Measurements from ENCODE around the gene GTPBP6.
"Not testable (repeated sequence)": the region's sequence is repeated elsewhere in the genome, so short reads cannot be mapped to it uniquely, and the experiment has no call there.

GTPBP6 gene

DNA sequence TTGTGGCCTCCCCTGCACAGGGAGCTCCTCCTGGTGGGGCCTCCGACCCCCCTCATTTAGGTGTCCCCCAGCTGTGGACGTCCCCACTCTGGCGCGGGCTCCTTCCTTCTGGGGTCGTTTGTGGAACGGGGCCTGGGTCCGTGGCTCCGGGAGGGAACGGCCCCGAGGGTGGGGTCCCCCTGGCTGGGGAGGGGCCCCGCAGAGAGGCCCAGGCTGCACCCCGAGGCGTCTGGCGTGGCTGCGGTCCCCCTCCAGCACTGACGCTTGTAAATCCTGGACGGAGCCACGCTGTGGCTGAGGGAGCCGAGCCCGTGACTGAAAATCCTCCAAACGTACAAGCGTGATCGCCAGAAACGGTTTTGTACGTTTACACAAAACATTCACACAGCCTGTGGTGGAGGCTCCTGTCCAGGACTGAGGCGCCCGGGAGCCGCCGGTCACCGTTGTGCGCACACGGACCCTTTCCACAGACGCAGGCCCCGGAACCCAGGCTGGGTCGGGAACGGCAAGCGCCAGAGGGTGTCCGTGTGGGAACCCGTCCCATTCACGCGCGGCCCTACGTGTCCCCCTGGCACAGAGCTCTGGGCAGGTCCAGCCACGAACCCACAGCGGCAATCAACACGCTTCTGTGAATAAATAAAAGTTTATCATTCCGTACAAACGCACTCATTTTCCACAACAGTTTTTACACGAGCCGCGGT is 15.2 kb upstream of the GTPBP6 start:
- no peak overlapping the region for H3K4me3 ChIP-seq (ENCODE audit: low read depth, low read length)
- TF ChIP-seq, protein P1, sequence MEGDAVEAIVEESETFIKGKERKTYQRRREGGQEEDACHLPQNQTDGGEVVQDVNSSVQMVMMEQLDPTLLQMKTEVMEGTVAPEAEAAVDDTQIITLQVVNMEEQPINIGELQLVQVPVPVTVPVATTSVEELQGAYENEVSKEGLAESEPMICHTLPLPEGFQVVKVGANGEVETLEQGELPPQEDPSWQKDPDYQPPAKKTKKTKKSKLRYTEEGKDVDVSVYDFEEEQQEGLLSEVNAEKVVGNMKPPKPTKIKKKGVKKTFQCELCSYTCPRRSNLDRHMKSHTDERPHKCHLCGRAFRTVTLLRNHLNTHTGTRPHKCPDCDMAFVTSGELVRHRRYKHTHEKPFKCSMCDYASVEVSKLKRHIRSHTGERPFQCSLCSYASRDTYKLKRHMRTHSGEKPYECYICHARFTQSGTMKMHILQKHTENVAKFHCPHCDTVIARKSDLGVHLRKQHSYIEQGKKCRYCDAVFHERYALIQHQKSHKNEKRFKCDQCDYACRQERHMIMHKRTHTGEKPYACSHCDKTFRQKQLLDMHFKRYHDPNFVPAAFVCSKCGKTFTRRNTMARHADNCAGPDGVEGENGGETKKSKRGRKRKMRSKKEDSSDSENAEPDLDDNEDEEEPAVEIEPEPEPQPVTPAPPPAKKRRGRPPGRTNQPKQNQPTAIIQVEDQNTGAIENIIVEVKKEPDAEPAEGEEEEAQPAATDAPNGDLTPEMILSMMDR (IDR thresholded peaks at IDR 0.05; ENCODE audit: low read depth, low read length) = no peak

DNA sequence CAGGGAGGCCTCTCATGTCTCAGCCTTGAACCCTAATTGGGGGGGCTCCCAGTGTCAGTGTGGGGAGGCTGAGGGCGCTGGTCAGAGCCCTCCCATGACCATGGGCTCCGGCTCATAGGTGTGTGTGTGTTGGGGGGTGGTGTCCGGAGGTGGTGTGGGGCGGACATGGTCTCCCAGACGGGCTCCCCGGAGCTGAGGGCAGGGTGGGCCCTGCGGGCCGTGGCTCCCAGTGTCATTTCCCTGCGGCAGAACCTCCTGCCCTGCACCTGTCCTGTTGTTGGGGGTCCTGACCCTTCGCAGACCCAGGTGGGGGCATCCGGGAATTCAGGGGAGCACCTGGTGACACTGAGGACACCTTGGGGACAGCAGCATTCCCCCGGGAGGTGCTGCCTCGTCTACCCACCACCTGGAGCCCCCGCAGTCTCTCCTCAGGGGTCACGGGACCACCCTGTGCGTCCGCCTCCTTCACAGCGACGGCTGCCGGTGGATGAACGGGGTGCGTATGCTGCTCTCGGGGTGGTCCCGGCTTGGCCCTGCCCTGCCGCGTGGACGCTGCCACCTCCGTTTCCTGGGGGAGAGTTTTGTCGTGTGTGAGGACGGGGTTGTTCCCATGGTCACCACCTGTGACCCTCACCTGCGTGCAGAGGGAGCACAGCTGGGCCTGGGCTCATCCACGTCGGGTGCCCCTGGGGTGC is 14.5 kb upstream of the GTPBP6 start:
- no peak overlapping the region for H3K4me3 ChIP-seq (ENCODE audit: low read depth, low read length)
- TF ChIP-seq, protein P1 (IDR thresholded peaks at IDR 0.05; ENCODE audit: low read depth, low read length) = no peak

DNA sequence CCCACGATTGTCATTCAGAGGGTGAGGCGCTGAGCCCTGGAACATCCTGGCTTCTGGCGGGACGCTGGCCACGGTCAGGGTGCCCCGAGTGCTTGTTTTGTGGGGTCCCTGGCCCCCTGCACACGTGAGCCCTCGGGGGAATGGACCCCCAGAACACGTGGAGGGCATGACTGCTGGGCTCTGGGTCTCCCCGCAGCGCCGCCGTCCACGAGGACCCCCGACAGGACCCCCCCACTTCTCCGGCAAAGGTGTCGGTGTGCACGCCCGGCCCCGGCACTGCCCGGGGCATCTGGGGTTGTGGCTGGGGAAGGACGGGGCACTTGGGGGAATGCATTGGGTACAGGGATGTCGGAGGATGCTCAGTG is 13.9 kb upstream of the GTPBP6 start:
- H3K4me3 ChIP-seq (ENCODE audit: low read depth, low read length) = no peak overlapping the region
- TF ChIP-seq, protein P1 (IDR thresholded peaks at IDR 0.05; ENCODE audit: low read depth, low read length) = no peak

DNA sequence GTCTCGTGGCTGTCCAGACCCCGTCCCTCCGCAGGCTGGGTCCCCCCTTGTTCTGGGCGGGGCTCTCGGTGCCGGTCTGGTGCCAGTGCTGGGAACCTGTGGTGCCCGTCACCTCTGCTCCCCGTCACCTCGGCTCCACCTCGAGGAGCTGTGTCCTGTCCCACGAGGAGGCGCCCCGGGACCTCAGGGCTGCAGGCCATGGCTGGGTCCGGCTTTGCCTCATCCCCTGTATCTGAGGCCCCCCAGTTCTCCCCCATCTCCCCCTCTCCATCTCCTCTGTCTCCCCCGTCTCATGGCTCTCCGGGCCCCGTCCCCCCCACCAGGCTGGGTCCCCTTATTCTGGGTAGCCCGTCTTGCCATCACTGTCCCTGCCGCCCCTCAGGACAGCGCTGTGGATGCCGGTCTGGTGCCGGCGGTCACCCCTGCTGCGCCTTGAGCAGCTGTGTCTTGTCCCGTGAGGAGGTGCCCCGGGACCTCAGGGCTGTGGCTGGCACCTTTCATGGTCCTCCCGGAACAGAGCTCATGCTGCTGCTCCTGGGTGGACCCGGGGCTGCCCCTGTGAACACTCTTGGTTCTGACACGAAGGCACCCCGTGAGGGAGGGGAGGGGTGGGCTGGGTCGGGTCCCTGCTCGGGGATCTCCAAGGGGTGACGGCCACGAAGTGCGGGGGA is 13.4 kb upstream of the GTPBP6 start:
- TF ChIP-seq, protein P1 (IDR thresholded peaks at IDR 0.05; ENCODE audit: low read depth, low read length) = no peak
- H3K4me3 ChIP-seq (ENCODE audit: low read depth, low read length) = no peak overlapping the region

DNA sequence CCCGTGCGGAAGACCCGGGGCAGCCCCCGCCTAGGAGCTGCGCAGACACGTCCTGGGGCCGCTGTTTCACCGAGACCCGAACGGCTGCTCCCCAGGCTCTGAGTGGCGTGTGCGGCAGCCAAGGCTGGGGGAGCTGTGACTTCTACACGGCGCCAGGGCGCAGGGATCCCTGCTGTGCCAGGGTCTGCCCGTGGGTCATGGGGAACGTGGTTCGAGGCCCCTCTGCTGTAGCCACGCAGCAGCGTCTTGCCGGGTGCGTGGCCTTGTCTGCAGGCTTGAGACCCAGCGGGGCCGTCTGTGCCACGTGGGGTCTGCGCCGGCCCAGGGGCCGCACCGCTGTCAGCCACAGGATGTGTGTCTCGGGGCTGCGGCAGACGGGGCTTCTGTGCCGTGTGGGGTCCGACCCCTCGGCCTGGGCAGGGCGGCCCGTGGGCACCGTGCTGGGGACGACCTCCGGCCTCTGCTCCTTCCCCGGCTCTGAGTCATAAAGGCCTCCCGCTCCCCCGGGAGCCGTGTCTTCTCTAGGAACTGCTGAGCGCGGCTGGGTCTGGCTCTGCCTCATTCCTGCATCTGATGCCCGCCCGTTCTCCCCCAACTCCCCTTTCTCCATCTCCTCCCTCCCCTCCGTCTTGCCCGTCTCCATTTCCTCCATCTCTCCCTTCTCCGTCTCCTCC is 12.7 kb upstream of the GTPBP6 start:
- H3K4me3 ChIP-seq (ENCODE audit: low read depth, low read length) = no peak overlapping the region
- TF ChIP-seq, protein P1 (IDR thresholded peaks at IDR 0.05; ENCODE audit: low read depth, low read length) = no peak

DNA sequence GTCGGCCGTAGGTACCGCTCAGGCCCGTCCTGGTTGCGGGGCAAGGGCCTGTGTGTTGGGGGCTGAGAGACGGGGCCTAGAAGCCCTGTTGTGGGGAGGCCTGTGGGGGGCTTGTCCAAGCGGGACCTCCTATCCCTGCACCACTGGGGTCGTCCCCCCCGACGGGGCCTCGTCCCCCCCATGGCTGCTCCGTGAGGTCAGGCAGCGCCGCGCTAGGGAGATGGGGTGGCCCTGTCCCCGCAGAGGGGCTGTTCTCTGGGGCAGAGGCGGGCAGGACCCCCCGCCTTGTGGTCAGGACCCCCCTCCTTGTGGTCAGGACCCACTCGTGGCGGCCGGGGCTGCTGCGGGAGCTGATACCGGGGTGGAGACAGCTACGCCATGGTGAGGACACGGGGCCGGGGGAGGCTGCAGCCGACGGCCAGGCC is 12.1 kb upstream of the GTPBP6 start:
- H3K4me3 ChIP-seq (ENCODE audit: low read depth, low read length) = no peak overlapping the region
- TF ChIP-seq, protein P1 (IDR thresholded peaks at IDR 0.05; ENCODE audit: low read depth, low read length) = no peak

DNA sequence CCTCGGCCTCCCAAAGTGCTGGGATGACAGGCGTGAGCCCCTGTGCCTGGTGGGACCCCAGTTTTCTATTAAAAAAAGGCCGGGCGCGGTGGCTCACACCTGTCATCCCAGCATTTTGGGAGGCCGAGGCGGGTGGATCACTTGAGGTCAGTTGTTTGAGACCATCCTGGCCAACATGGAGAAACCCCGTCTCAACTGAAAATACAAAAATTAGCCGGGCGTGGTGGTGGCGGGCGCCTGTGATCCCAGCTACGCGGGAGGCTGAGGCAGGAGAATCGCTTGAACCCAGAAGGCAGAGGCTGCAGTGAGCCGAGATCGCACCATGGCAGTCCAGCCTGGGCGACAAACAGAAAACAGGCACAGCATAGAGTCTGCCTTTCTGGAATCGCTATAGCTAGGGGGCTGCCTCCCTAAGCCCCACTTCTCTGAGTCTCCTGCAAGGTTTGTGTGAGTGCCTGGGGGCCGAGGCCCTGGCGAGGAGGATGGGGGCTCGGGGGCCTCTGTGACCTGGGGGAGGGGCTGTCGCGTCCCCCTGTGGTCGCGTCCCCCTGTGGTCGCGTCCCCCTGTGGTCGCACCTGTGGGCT is 11.6 kb upstream of the GTPBP6 start:
- not testable (repeated sequence) for H3K4me3 ChIP-seq (ENCODE audit: low read depth, low read length)

All from WI38 (cell line).